Neural cell (in vitro differentiated cells): ENCODE data around the gene SUPT4H1. TPM values are rescaled to one million over a fixed set of nuclear protein-coding genes. Genes with fewer than 3 reads are reported as not detected.

Source experiments
- H2AFZ ChIP-seq: fragments of 200-600, 300-800 bp; sonication (generic), shearing (Covaris generic); 2 replicates; pipeline ENCODE4 v1.6.0; 2014; ENCODE audit warnings: low read depth, mild to moderate bottlenecking, antibody characterized with exemption, low read length, moderate library complexity
- H3F3A ChIP-seq: fragments of 200-600 bp; shearing (Covaris generic); 2 replicates; pipeline ENCODE4 v1.6.1; 2016; ENCODE audit warnings: mild to moderate bottlenecking, moderate library complexity, mixed read lengths, antibody characterized with exemption, low read length; ENCODE audit not compliant: insufficient read depth, poor library complexity, severe bottlenecking
- H3K27ac ChIP-seq: fragments of 200-600, 300-800 bp; sonication (generic), shearing (Covaris generic); 2 replicates; pipeline ENCODE4 v1.5.1; 2014; ENCODE audit warnings: mild to moderate bottlenecking, low read length, moderate library complexity
- H3K27me3 ChIP-seq: fragments of 300-800, 200-600 bp; sonication (generic), shearing (Covaris generic); 2 replicates; pipeline ENCODE4 v1.6.0; 2014; ENCODE audit warnings: mild to moderate bottlenecking, low read depth, low read length, moderate library complexity; ENCODE audit not compliant: insufficient read depth
- H3K36me3 ChIP-seq: fragments of 300-800, 200-600 bp; sonication (generic), shearing (Covaris generic); 2 replicates; pipeline ENCODE4 v1.5.1; 2014; ENCODE audit warnings: mild to moderate bottlenecking, antibody characterized with exemption, low read length, moderate library complexity; ENCODE audit not compliant: insufficient read depth
- H3K4me2 ChIP-seq: fragments of 300-800, 200-600 bp; sonication (generic), shearing (Covaris generic); 2 replicates; pipeline ENCODE4 v1.6.0; 2014; ENCODE audit warnings: mild to moderate bottlenecking, low read length
- H3K4me3 ChIP-seq: fragments of 300-800, 200-600 bp; sonication (generic), shearing (Covaris generic); 2 replicates; pipeline ENCODE4 v1.5.1; 2014; ENCODE audit warnings: mild to moderate bottlenecking, low read length, moderate library complexity
- H3K79me2 ChIP-seq: fragments of 200-600 bp; shearing (Covaris generic); replicated peaks from 2 replicates; pipeline ENCODE4 v1.6.0; 2014; ENCODE audit warnings: mild to moderate bottlenecking, low read length, moderate library complexity; ENCODE audit not compliant: insufficient read depth
- H3K9ac ChIP-seq: fragments of 300-800, 200-600 bp; sonication (generic), shearing (Covaris generic); 2 replicates; pipeline ENCODE4 v1.6.1; 2016; ENCODE audit warnings: mild to moderate bottlenecking, low read length, mixed read lengths
- H3K9me2 ChIP-seq: fragments of 200-600 bp; shearing (Covaris generic); 2 replicates; pipeline ENCODE4 v1.6.1; 2016; ENCODE audit warnings: mild to moderate bottlenecking, low read length, mixed read lengths; ENCODE audit not compliant: insufficient read depth
- H3K9me3 ChIP-seq: fragments of 200-600, 300-800 bp; sonication (generic), shearing (Covaris generic); 2 replicates; pipeline ENCODE4 v1.6.1; 2016; ENCODE audit warnings: mild to moderate bottlenecking, mixed run types, low read length, moderate library complexity, mixed read lengths
- H4K20me1 ChIP-seq: fragments of 200-600 bp; shearing (Covaris generic); 2 replicates; pipeline ENCODE4 v1.6.1; 2016; ENCODE audit warnings: mild to moderate bottlenecking, mixed run types; ENCODE audit not compliant: insufficient read depth
- EP300 ChIP-seq: fragments of 450-650 bp; conservative IDR thresholded peaks from 2 replicates; pipeline ENCODE4 v1.6.1; 2014; ENCODE audit warnings: antibody characterized with exemption, mild to moderate bottlenecking, moderate library complexity; ENCODE audit not compliant: poor library complexity, severe bottlenecking
- EZH2 ChIP-seq: fragments of 200-600, 300-800 bp; shearing (Covaris generic), sonication (generic); IDR thresholded peaks from 2 replicates; pipeline ENCODE4 v1.6.1; 2014; ENCODE audit warnings: antibody characterized with exemption, low read length, borderline replicate concordance, mild to moderate bottlenecking; ENCODE audit not compliant: insufficient read depth, poor library complexity, severe bottlenecking
- MXI1 ChIP-seq: fragments of 450-650 bp; conservative IDR thresholded peaks from 2 replicates; pipeline ENCODE4 v1.6.1; 2014; ENCODE audit warnings: antibody characterized with exemption, mild to moderate bottlenecking; ENCODE audit not compliant: poor library complexity, severe bottlenecking
- POLR2AphosphoS5 ChIP-seq: IDR thresholded peaks from 2 replicates; pipeline ENCODE4 v1.6.1; 2012
- RAD21 ChIP-seq: fragments of 450-650 bp; conservative IDR thresholded peaks from 2 replicates; pipeline ENCODE4 v1.6.1; 2014; ENCODE audit warnings: antibody characterized with exemption, mild to moderate bottlenecking, moderate library complexity
- SMC3 ChIP-seq: fragments of 450-650 bp; conservative IDR thresholded peaks from 2 replicates; pipeline ENCODE4 v1.6.1; 2014; ENCODE audit warnings: antibody characterized with exemption, mild to moderate bottlenecking, moderate library complexity; ENCODE audit not compliant: poor library complexity
- TAF1 ChIP-seq: IDR thresholded peaks from 2 replicates; pipeline ENCODE4 v1.6.1; 2012; ENCODE audit warnings: low read depth
- polyA plus RNA-seq: library from polyadenylated mRNA; depleted of rRNA; stranded (reverse); fragments of >200 nt; gene quantifications from 2 replicates; pipeline ENCODE4 v1.2.3, GENCODE V29; 2014
- TF ChIP-seq, protein P1 (sequence below): IDR thresholded peaks from 2 replicates; pipeline ENCODE4 v1.6.1; 2012; ENCODE audit warnings: borderline replicate concordance
- TF ChIP-seq, protein P2 (sequence below): fragments of 450-650 bp; IDR thresholded peaks from 2 replicates; pipeline ENCODE4 v1.5.1; 2014; ENCODE audit warnings: antibody characterized with exemption, mild to moderate bottlenecking, moderate library complexity; ENCODE audit not compliant: poor library complexity, severe bottlenecking

SUPT4H1 gene
- polyA plus RNA-seq, 1 donor from 2014 or later: 109 TPM

DNA sequence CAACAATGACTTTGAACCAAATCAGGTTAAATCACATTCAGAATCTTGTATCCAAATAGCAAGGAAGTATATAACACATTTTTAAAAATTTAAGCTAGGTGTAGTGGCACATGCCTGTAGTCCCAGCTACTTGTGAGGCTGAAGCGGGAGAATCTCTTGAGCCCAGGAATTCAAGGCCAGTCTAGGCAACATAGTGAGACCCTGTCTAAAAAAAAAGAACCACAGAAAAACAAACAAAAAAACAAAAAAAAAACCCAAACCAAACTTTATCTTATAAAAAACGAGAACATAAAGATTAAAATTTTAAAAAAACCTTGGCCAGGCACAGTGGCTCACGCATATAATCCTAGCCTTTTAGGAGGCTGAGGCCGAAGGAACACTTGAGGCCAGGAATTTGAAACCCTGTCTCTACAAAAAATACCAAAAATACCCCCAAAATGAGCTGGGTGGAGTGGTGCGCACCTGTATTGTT lies 11.6 kb downstream of the SUPT4H1 start:
- H3K9me3 ChIP-seq: no peaks in the 10 kb centered on the region
- H3K9me2 ChIP-seq: no peaks in the 10 kb centered on the region
- no peak overlapping the region for H3K9ac ChIP-seq
- no peak overlapping the region for H3K4me3 ChIP-seq
- no peaks in the 10 kb centered on the region for H4K20me1 ChIP-seq
- no peak overlapping the region for H3K27ac ChIP-seq
- H3K27me3 ChIP-seq: no peaks in the 10 kb centered on the region
- TF ChIP-seq POLR2AphosphoS5: no peak
- TF ChIP-seq, protein P1, sequence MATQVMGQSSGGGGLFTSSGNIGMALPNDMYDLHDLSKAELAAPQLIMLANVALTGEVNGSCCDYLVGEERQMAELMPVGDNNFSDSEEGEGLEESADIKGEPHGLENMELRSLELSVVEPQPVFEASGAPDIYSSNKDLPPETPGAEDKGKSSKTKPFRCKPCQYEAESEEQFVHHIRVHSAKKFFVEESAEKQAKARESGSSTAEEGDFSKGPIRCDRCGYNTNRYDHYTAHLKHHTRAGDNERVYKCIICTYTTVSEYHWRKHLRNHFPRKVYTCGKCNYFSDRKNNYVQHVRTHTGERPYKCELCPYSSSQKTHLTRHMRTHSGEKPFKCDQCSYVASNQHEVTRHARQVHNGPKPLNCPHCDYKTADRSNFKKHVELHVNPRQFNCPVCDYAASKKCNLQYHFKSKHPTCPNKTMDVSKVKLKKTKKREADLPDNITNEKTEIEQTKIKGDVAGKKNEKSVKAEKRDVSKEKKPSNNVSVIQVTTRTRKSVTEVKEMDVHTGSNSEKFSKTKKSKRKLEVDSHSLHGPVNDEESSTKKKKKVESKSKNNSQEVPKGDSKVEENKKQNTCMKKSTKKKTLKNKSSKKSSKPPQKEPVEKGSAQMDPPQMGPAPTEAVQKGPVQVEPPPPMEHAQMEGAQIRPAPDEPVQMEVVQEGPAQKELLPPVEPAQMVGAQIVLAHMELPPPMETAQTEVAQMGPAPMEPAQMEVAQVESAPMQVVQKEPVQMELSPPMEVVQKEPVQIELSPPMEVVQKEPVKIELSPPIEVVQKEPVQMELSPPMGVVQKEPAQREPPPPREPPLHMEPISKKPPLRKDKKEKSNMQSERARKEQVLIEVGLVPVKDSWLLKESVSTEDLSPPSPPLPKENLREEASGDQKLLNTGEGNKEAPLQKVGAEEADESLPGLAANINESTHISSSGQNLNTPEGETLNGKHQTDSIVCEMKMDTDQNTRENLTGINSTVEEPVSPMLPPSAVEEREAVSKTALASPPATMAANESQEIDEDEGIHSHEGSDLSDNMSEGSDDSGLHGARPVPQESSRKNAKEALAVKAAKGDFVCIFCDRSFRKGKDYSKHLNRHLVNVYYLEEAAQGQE: no peak
- no peak for TF ChIP-seq SMC3
- TF ChIP-seq EZH2: no peak
- no peak for TF ChIP-seq MXI1
- no peak for TF ChIP-seq TAF1
- TF ChIP-seq EP300: no peak
- TF ChIP-seq RAD21: no peak
- TF ChIP-seq, protein P2, sequence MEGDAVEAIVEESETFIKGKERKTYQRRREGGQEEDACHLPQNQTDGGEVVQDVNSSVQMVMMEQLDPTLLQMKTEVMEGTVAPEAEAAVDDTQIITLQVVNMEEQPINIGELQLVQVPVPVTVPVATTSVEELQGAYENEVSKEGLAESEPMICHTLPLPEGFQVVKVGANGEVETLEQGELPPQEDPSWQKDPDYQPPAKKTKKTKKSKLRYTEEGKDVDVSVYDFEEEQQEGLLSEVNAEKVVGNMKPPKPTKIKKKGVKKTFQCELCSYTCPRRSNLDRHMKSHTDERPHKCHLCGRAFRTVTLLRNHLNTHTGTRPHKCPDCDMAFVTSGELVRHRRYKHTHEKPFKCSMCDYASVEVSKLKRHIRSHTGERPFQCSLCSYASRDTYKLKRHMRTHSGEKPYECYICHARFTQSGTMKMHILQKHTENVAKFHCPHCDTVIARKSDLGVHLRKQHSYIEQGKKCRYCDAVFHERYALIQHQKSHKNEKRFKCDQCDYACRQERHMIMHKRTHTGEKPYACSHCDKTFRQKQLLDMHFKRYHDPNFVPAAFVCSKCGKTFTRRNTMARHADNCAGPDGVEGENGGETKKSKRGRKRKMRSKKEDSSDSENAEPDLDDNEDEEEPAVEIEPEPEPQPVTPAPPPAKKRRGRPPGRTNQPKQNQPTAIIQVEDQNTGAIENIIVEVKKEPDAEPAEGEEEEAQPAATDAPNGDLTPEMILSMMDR: no peak
- no peaks in the 10 kb centered on the region for H3K36me3 ChIP-seq
- no peaks in the 10 kb centered on the region for H3K79me2 ChIP-seq
- no peak overlapping the region for H3K4me2 ChIP-seq
- H3F3A ChIP-seq: no peaks in the 10 kb centered on the region
- H2AFZ ChIP-seq: no peak overlapping the region

DNA sequence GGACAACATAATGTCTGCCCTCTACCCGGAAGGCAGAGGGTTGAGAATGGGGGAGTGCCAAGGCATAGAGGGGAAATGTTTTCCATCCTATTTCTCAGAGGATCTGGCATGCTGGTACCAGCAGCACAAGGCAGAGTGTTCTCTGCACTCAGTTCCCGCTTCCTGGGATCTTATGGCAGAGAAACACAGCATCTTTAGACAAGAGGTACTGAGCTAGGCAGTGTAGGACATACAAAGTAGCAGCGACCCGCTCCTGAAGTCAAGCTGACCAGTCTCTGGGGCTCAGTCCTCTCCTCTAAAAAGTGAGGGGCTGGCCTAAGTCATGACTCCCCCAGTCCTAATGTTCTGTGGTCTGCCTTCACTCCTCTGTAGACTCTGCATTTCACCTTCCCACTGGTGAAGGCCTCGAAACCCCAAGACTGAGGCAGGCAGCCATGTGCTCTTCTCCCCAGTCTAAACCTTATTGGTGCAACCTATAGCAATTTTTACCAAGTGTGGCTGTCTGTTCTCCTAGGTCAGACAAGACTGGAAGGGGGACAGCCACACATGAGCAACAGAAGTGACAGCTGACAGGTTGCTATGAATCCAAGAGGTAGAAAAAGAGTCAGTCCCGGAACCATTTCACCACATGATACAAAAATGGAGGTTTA lies 12.1 kb downstream of the SUPT4H1 start:
- Histone ChIP-seq H3K9me2 (no peaks in the 10 kb centered on the region), H2AFZ (no peak overlapping the region), H3K4me2 (no peak overlapping the region), H3K36me3 (no peaks in the 10 kb centered on the region), H3F3A (no peaks in the 10 kb centered on the region), H3K9me3 (no peaks in the 10 kb centered on the region), H3K79me2 (no peaks in the 10 kb centered on the region), H3K27me3 (no peaks in the 10 kb centered on the region), H3K4me3 (no peak overlapping the region), H4K20me1 (no peaks in the 10 kb centered on the region), H3K27ac (no peak overlapping the region), H3K9ac (no peak overlapping the region)
- TF ChIP-seq POLR2AphosphoS5: no peak
- TF ChIP-seq, protein P2: no peak
- TF ChIP-seq, protein P1: no peak
- no peak for TF ChIP-seq TAF1
- no peak for TF ChIP-seq SMC3
- TF ChIP-seq RAD21: no peak
- no peak for TF ChIP-seq MXI1
- no peak for TF ChIP-seq EZH2
- no peak for TF ChIP-seq EP300
